CD4-positive, alpha-beta T cell treated with Interleukin-12 subunit alpha and Interleukin-12 subunit beta, for 1 hour (primary cell): Measurements from ENCODE around the gene OOSP4B.
"Not testable (repeated sequence)": the region's sequence is repeated elsewhere in the genome, so short reads cannot be mapped to it uniquely, and the experiment has no call there.

Experiments
- DNase-seq: peaks from one replicate; pipeline ENCODE4 v3.0.0-alpha.2; 2020

OOSP4B gene

GRCh38 chr11:60064111-60064510, 47.1 kb downstream of the OOSP4B start:
- DNase-seq = no peak

DNA sequence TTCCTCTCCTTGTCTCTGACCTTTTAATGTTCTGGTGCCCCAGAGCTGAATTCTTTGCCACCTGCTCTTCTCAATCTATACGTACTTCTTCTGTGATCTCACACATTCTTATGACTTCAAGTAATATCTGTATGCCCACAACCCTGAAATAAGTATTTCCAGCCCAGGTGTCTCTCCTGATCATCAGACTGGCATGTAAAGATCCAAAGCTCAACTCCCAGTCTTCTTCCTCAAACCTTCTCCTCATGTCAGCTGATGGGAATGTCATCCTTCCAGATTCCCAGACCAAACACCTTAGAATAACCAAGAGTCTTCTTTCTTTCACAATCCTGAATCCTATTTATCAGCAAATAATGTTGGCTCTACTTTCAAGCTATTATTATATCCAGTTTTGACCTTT, 48.8 kb downstream of the OOSP4B start:
- no peak for DNase-seq

DNA sequence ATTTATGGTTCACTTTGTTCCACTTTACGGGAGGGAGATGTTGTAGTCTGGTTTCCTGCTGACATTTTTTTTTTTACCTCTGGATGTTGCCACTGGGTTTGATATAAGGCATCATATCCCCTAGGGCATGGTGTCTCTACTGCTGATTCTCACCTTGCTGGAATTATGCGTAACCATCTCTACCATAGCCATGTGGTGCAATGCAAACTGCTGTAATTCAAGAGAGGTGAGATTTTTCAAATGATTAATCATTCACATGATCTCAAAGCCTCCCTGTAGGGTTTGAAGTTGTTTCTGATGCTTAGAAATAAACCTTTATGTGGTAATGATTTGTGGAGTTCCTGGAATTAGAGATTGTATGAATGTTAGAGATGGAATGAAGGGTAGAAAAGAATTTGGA, 52.5 kb downstream of the OOSP4B start:
- DNase-seq = no peak

DNA sequence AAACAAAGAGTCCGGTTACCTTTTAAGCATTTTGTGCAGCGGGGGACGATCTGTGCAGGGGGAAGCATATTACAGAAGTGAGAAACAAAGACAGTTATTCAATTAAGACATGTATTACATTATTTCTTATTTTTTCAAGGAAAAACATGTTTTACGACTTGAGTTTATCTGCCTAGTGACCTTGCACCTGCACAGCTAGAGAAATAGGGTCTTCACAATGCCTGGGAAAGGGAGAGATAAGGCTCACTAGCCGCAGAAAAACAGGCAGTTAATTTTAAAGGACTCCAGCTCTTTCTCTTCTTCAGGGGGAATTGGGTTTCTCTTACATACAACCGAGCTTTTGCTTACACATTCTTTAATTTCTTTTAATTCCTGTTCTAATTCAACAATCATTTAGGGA, 54.7 kb downstream of the OOSP4B start:
- not testable (repeated sequence) for DNase-seq

DNA sequence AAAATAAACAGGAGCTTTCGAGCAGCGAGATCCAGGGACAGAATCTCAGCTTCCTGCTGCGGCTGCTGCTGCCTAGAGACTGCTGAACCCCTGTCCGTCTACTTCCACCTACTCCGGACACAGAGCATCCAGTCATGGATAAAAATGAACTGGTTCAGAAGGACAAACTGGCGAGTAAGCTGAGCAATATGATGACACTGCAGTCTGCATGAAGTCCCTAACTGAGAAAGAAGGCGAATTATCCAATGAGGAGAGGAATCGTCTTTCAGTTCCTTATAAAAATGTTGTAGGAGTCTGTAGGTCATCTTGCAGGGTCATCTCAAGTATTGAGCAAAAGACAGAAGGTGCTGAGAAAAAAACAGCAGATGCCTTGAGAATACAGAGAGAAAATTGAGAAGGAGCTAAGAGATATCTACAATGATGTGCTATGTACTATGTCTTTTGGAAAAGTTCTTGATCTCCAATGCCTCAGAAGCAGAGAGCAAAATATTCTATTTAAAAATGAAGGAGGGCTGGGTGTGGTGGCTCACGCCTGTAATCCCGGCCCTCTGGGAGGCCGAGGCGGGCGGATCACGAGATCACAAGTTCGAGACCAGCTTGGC, 60.3 kb downstream of the OOSP4B start:
- no peak for DNase-seq

- DNase-seq = no peak
Observed at GRCh38 chr11:60077981-60078380, 61.0 kb downstream of the OOSP4B start.

DNA sequence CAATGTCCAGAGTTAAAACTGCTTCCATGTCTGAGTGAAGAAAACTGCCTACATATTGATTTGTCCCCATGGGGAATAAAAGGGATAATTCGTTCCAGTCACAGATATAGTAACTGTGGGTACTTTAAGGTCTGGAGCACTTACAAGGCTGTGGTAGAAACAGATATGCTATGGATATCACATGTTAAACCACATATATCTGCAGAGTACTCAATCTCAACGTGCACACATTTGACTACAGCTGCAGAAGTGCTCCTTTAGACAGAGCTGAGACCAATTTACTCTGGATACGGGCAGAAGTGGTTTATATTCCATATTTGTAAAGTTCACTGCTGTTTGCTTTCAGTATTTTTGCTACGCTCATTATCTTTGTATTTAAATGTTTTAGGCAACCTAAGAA, 61.8 kb downstream of the OOSP4B start:
- no peak for DNase-seq

GRCh38 chr11:60080535-60080934, 63.6 kb downstream of the OOSP4B start:
- no peak for DNase-seq
